Cardiac muscle cell (in vitro differentiated cells and primary cell): ENCODE measurements around the gene DRAXIN. TPM values are rescaled to one million over a fixed set of nuclear protein-coding genes. Genes with fewer than 3 reads are reported as not detected.

ENCODE experiments used
- DNase-seq, 2 donors: peaks; one replicate each; pipeline versions ENCODE4 v3.0.0 to v3.0.0-alpha.2; 2010 to 2017; ENCODE audit warnings: low read depth in 1 of 2, low spot score in 1 of 2
- H3K27ac ChIP-seq: fragments of 200-600 bp; sonication (generic); 2 replicates; pipeline ENCODE4 v1.5.1; 2016
- H3K27me3 ChIP-seq: fragments of 200-600 bp; sonication (generic); 2 replicates; pipeline ENCODE4 v1.6.0; 2016; ENCODE audit warnings: control low read depth
- H3K36me3 ChIP-seq: fragments of 200-600 bp; sonication (generic); 2 replicates; pipeline ENCODE4 v1.5.1; 2016; ENCODE audit warnings: control low read depth
- H3K4me1 ChIP-seq: fragments of 200-600 bp; sonication (generic); 2 replicates; pipeline ENCODE4 v1.8.1; 2017; ENCODE audit warnings: low read depth, mild to moderate bottlenecking, mixed run types
- H3K4me3 ChIP-seq: fragments of 200-600 bp; sonication (generic); 2 replicates; pipeline ENCODE4 v1.5.1; 2016; ENCODE audit warnings: mild to moderate bottlenecking
- H3K9me3 ChIP-seq: fragments of 200-600 bp; sonication (generic); 2 replicates; pipeline ENCODE4 v1.5.1; 2017; ENCODE audit warnings: low read depth, mild to moderate bottlenecking, control low read depth
- polyA plus RNA-seq: library from polyadenylated mRNA; unstranded; fragments of >200 nt; fragmentation: Nextera tagmentation; extraction: Ambion mirVana; gene quantifications from 2 replicates; pipeline ENCODE4 v1.2.1, GENCODE V29; 2016
- total RNA-seq: library from RNA; depleted of rRNA; stranded (reverse); fragments of >200 nt; gene quantifications from 2 replicates; pipeline ENCODE4 v1.2.3, GENCODE V29; 2016
- TF ChIP-seq, protein P1 (sequence below): IDR thresholded peaks from 2 replicates; pipeline ENCODE4 v1.5.1; 2012; ENCODE audit warnings: low read depth, mild to moderate bottlenecking, low read length

Gene DRAXIN
- total and polyA plus RNA-seq, 2 experiments from 2014 or later, result 0.36 TPM; not detected in 1

DNA sequence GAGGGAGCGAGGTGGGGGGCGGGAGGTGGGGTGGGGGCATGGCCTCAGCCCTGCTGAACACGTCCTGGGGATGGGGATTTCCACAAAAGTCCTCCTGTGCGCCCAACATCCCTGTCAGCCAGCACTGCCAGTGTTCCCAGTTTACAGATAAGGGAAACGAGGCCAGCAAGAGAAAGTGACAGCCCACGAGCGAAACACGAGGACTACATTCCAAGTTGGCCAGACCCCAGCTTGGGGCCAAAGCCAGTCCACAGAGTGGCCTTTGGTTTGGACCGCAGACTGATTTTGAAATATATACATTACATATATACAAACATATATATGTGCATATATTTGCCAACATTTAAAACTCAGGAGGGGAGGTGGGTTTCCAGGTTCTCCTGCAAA lies 42.3 kb upstream of the DRAXIN start:
- Histone ChIP-seq H3K36me3 (no peaks in the 10 kb centered on the region), H3K27me3 (peaks cover 22% of the 10 kb centered on the region), H3K27ac (no peak overlapping the region), H3K4me1 (no peaks in the 10 kb centered on the region), H3K9me3 (no peaks in the 10 kb centered on the region), H3K4me3 (no peak overlapping the region)
- TF ChIP-seq, protein P1, sequence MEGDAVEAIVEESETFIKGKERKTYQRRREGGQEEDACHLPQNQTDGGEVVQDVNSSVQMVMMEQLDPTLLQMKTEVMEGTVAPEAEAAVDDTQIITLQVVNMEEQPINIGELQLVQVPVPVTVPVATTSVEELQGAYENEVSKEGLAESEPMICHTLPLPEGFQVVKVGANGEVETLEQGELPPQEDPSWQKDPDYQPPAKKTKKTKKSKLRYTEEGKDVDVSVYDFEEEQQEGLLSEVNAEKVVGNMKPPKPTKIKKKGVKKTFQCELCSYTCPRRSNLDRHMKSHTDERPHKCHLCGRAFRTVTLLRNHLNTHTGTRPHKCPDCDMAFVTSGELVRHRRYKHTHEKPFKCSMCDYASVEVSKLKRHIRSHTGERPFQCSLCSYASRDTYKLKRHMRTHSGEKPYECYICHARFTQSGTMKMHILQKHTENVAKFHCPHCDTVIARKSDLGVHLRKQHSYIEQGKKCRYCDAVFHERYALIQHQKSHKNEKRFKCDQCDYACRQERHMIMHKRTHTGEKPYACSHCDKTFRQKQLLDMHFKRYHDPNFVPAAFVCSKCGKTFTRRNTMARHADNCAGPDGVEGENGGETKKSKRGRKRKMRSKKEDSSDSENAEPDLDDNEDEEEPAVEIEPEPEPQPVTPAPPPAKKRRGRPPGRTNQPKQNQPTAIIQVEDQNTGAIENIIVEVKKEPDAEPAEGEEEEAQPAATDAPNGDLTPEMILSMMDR, result no peak
- DNase-seq, result no peak

DNA sequence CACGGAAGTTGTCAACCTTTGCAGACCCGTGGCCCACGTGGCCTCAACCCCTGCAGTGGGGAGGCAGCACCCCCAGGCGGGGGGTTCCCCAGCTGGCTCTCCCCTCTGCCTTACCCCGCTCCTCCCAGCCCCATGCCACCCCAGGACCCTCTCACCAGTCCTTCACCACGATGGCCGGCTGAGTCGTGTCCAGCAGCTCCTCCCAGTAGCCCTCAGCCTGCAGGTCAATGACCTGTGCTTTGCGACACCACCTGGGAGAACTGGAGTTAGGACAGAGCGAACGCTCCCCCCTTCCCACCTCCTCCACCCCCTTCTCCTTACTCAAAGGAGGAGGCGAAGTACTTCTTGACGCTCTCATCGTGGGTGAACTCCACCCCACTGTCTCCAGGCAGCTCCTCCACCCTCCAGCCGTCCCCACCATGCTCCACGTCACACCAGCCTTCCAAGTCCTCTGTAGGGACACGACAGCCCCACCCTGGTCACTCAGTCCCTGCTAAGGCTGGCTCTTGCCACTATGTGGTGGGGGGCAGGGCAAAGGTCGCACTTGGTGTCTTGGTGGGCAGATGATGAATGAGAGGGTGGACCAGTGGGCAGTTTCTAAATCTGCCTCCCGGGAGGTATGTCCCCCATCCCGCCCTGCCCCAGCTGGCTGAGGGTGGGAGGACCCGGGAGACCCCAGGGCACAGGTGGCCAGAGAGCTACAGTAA lies 41.7 kb upstream of the DRAXIN start:
- no peaks in the 10 kb centered on the region for H3K4me1 ChIP-seq
- no peak for DNase-seq
- no peaks in the 10 kb centered on the region for H3K9me3 ChIP-seq
- H3K36me3 ChIP-seq, result no peaks in the 10 kb centered on the region
- H3K27ac ChIP-seq, result no peak overlapping the region
- TF ChIP-seq, protein P1, result no peak
- H3K27me3 ChIP-seq, result peaks cover 22% of the 10 kb centered on the region
- H3K4me3 ChIP-seq, result no peak overlapping the region

DNA sequence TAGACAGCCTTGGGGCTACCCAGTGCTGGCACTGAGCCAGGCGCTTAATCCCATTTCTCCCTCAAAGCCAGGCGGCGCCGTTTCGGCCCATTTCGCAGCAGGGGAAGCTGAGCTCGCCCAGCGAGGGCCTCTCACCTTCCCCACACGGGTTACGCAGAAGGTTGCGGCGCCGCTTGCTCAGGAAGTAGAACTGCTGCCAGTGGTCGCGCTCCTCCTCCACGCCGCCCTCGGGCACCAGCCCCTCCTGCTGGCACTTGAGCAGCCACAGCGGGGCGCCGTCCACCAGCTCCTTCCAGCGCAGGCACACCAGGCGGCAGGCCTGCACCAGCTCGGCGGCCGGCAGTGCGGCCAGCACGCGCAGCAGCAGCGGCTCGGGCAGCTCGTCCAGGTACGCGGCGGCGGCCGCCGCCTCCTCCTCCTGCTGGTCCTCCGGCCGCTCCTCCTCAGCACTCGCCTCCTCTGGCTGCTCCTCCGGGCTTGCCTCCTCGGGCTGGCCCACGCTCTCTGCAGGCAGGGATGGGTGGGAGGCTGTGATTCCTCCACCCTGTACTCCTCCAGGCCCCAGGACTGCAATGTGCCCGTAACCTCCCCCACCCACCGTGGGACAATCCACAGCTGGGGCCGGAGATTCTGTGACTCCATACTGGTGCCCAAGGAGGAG lies 41.0 kb upstream of the DRAXIN start:
- TF ChIP-seq, protein P1, result peak; percentile 71
- H3K4me3 ChIP-seq, result no peak overlapping the region
- H3K36me3 ChIP-seq, result no peaks in the 10 kb centered on the region
- no peaks in the 10 kb centered on the region for H3K9me3 ChIP-seq
- no peak overlapping the region for H3K27ac ChIP-seq
- DNase-seq, result peak; percentile 81 to 85
- H3K27me3 ChIP-seq, result peaks cover 22% of the 10 kb centered on the region
- peaks cover 1% of the 10 kb centered on the region for H3K4me1 ChIP-seq

DNA sequence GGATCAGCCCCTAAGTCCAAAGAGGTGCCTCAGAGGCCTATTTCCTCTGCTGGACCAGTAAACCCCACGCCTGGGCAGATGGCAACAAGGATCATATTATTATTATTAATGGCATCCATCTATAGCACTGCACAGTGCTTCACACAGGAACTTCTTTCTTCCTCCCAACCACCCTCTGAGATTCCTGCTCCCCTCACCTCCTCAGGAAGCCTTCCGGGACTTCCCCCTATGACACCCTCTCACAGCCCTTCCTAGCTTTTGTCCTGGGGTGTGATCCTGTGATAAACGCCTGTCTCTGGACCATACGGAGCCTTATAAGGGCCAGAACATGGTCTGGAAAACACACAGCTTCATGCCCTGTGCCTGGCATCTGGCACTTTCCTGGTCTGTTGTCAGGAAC lies 40.5 kb upstream of the DRAXIN start:
- TF ChIP-seq, protein P1, result no peak
- H3K4me1 ChIP-seq, result peaks cover 6% of the 10 kb centered on the region
- DNase-seq, result no peak
- no peaks in the 10 kb centered on the region for H3K9me3 ChIP-seq
- H3K36me3 ChIP-seq, result no peaks in the 10 kb centered on the region
- peaks cover 22% of the 10 kb centered on the region for H3K27me3 ChIP-seq
- H3K4me3 ChIP-seq, result no peak overlapping the region
- no peak overlapping the region for H3K27ac ChIP-seq

DNA sequence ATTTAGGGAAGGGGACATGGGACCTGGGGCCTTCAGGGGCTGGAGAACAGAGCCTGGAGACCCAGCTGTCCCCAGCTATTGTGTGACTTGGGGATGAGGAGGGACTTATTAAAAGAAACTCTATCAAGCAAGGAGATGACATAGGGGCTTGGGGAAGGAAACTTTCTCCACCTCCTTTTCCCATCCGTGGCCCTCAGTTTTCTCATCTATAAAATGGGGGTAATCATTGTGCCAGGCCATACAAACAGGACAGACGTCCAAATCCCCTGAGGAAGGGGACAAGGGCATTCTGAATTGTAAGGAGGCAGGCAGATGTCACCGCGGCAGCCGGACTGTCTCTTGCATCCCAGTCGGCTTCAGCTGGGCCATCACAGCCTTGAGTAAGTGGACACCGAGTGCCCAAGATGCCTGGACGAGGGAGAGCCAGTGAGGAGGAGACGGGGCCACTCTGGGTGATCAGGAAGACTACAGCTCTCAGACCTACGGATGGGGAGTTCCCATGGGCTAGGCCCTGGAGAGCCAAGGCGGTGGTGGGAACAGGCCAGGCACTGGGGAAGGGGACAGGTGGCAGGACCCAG lies 39.2 kb upstream of the DRAXIN start:
- peaks cover 4% of the 10 kb centered on the region for H3K36me3 ChIP-seq
- H3K4me3 ChIP-seq, result no peak overlapping the region
- no peaks in the 10 kb centered on the region for H3K9me3 ChIP-seq
- no peak overlapping the region for H3K27ac ChIP-seq
- H3K27me3 ChIP-seq, result peaks cover 22% of the 10 kb centered on the region
- no peak for DNase-seq
- peaks cover 6% of the 10 kb centered on the region for H3K4me1 ChIP-seq
- TF ChIP-seq, protein P1, result no peak
